Activated T-cell treated with anti-CD3 and anti-CD28 coated beads, Interleukin-2, amount 50 U/mL, for 24 hours (primary cell): ENCODE data around the gene ITGB8.
"Not testable (repeated sequence)": the region's sequence is repeated elsewhere in the genome, so short reads cannot be mapped to it uniquely, and the experiment has no call there.

ENCODE experiments used
- DNase-seq: peaks from one replicate; pipeline ENCODE4 v3.0.0-alpha.2; 2020
- H3K27ac Mint-ChIP-seq: 2 replicates; pipeline ENCODE4 v1.8.0; 2020; ENCODE audit warnings: mild to moderate bottlenecking, mixed read lengths
- H3K27me3 Mint-ChIP-seq: 2 replicates; pipeline ENCODE4 v1.8.0; 2020; ENCODE audit warnings: mixed read lengths
- H3K36me3 Mint-ChIP-seq: 2 replicates; pipeline ENCODE4 v1.8.0; 2020; ENCODE audit warnings: low read depth, mixed read lengths
- H3K4me1 Mint-ChIP-seq: 2 replicates; pipeline ENCODE4 v1.8.0; 2020; ENCODE audit warnings: low read depth, mixed read lengths
- H3K4me3 Mint-ChIP-seq: 2 replicates; pipeline ENCODE4 v1.8.0; 2020; ENCODE audit warnings: mild to moderate bottlenecking, moderate library complexity, mixed read lengths
- H3K9me3 Mint-ChIP-seq: 2 replicates; pipeline ENCODE4 v1.8.0; 2020; ENCODE audit warnings: mixed read lengths

Gene ITGB8

GRCh38 chr7:20359341-20359963, 28.8 kb downstream of the ITGB8 start:
- H3K4me1 Mint-ChIP-seq = no peaks in the 10 kb centered on the region
- DNase-seq = no peak
- no peak overlapping the region for H3K4me3 Mint-ChIP-seq
- H3K27ac Mint-ChIP-seq = no peak overlapping the region
- no peaks in the 10 kb centered on the region for H3K9me3 Mint-ChIP-seq
- peaks cover 2% of the 10 kb centered on the region for H3K27me3 Mint-ChIP-seq
- H3K36me3 Mint-ChIP-seq = no peaks in the 10 kb centered on the region

- Mint-ChIP-seq H3K27me3 (peaks cover 2% of the 10 kb centered on the region), H3K9me3 (no peaks in the 10 kb centered on the region), H3K4me1 (no peaks in the 10 kb centered on the region), H3K4me3 (no peak overlapping the region), H3K36me3 (no peaks in the 10 kb centered on the region), H3K27ac (no peak overlapping the region)
- no peak for DNase-seq
These were observed 32.0 kb downstream of the ITGB8 start for GRCh38 chr7:20362574-20363253.

- Mint-ChIP-seq H3K36me3 (no peaks in the 10 kb centered on the region), H3K4me1 (no peaks in the 10 kb centered on the region), H3K27ac (no peak overlapping the region), H3K9me3 (no peaks in the 10 kb centered on the region), H3K4me3 (no peak overlapping the region), H3K27me3 (peaks cover 2% of the 10 kb centered on the region)
- no peak for DNase-seq
These were observed 34.0 kb downstream of the ITGB8 start for GRCh38 chr7:20364571-20365196.

GRCh38 chr7:20365486-20365885, 34.8 kb downstream of the ITGB8 start:
- Mint-ChIP-seq H3K4me1 (no peaks in the 10 kb centered on the region), H3K27me3 (peaks cover 2% of the 10 kb centered on the region), H3K36me3 (no peaks in the 10 kb centered on the region), H3K27ac (no peak overlapping the region), H3K4me3 (no peak overlapping the region), H3K9me3 (no peaks in the 10 kb centered on the region)
- no peak for DNase-seq

GRCh38 chr7:20374399-20374798, 43.7 kb downstream of the ITGB8 start:
- Mint-ChIP-seq H3K4me1 (no peaks in the 10 kb centered on the region), H3K27ac (no peak overlapping the region), H3K36me3 (no peaks in the 10 kb centered on the region), H3K27me3 (no peaks in the 10 kb centered on the region), H3K4me3 (no peak overlapping the region), H3K9me3 (no peaks in the 10 kb centered on the region)
- DNase-seq = no peak

GRCh38 chr7:20376796-20377195, 46.1 kb downstream of the ITGB8 start:
- Mint-ChIP-seq H3K27me3 (no peaks in the 10 kb centered on the region), H3K36me3 (no peaks in the 10 kb centered on the region), H3K4me3 (no peak overlapping the region), H3K9me3 (no peaks in the 10 kb centered on the region), H3K27ac (no peak overlapping the region), H3K4me1 (no peaks in the 10 kb centered on the region)
- DNase-seq = no peak

GRCh38 chr7:20381406-20382034, 50.8 kb downstream of the ITGB8 start:
- Mint-ChIP-seq H3K27me3 (no peaks in the 10 kb centered on the region), H3K4me3 (no peak overlapping the region), H3K9me3 (no peaks in the 10 kb centered on the region), H3K27ac (no peak overlapping the region), H3K4me1 (no peaks in the 10 kb centered on the region), H3K36me3 (no peaks in the 10 kb centered on the region)
- no peak for DNase-seq

- no peaks in the 10 kb centered on the region for H3K27me3 Mint-ChIP-seq
- no peak overlapping the region for H3K27ac Mint-ChIP-seq
- no peaks in the 10 kb centered on the region for H3K9me3 Mint-ChIP-seq
- no peak overlapping the region for H3K4me3 Mint-ChIP-seq
- DNase-seq = no peak
- no peaks in the 10 kb centered on the region for H3K4me1 Mint-ChIP-seq
- no peaks in the 10 kb centered on the region for H3K36me3 Mint-ChIP-seq
These were observed 52.7 kb downstream of the ITGB8 start for GRCh38 chr7:20383351-20383750.

GRCh38 chr7:20385126-20385525, 54.4 kb downstream of the ITGB8 start:
- H3K9me3 Mint-ChIP-seq = no peaks in the 10 kb centered on the region
- H3K36me3 Mint-ChIP-seq = no peaks in the 10 kb centered on the region
- no peaks in the 10 kb centered on the region for H3K4me1 Mint-ChIP-seq
- no peaks in the 10 kb centered on the region for H3K27me3 Mint-ChIP-seq
- no peak overlapping the region for H3K4me3 Mint-ChIP-seq
- DNase-seq = no peak
- H3K27ac Mint-ChIP-seq = no peak overlapping the region

- H3K27me3 Mint-ChIP-seq = no peaks in the 10 kb centered on the region
- H3K4me1 Mint-ChIP-seq = no peaks in the 10 kb centered on the region
- no peak overlapping the region for H3K4me3 Mint-ChIP-seq
- no peak for DNase-seq
- no peak overlapping the region for H3K27ac Mint-ChIP-seq
- H3K9me3 Mint-ChIP-seq = no peaks in the 10 kb centered on the region
- no peaks in the 10 kb centered on the region for H3K36me3 Mint-ChIP-seq
These were observed 57.4 kb downstream of the ITGB8 start for GRCh38 chr7:20388084-20388483.

GRCh38 chr7:20389192-20389591, 58.5 kb downstream of the ITGB8 start:
- not testable (repeated sequence) for H3K9me3 Mint-ChIP-seq, H3K4me1 Mint-ChIP-seq, H3K27me3 Mint-ChIP-seq, H3K36me3 Mint-ChIP-seq, H3K4me3 Mint-ChIP-seq, DNase-seq, H3K27ac Mint-ChIP-seq

- no peaks in the 10 kb centered on the region for H3K4me1 Mint-ChIP-seq
- H3K36me3 Mint-ChIP-seq = no peaks in the 10 kb centered on the region
These were observed 62.4 kb downstream of the ITGB8 start for GRCh38 chr7:20393021-20393610.

GRCh38 chr7:20393616-20394015, 62.9 kb downstream of the ITGB8 start:
- Mint-ChIP-seq H3K36me3 (no peaks in the 10 kb centered on the region), H3K4me3 (no peak overlapping the region), H3K27ac (no peak overlapping the region), H3K4me1 (no peaks in the 10 kb centered on the region), H3K27me3 (no peaks in the 10 kb centered on the region), H3K9me3 (no peaks in the 10 kb centered on the region)
- DNase-seq = no peak

More at GRCh38 chr7:20393021-20393610, 62.4 kb downstream of the ITGB8 start:
- H3K27me3 Mint-ChIP-seq = no peaks in the 10 kb centered on the region
- no peak for DNase-seq
- H3K9me3 Mint-ChIP-seq = no peaks in the 10 kb centered on the region
- H3K27ac Mint-ChIP-seq = no peak overlapping the region
- no peak overlapping the region for H3K4me3 Mint-ChIP-seq

- H3K9me3 Mint-ChIP-seq = no peaks in the 10 kb centered on the region
These were observed 63.6 kb downstream of the ITGB8 start for GRCh38 chr7:20394284-20394683.

GRCh38 chr7:20395104-20395503, 64.4 kb downstream of the ITGB8 start:
- DNase-seq = no peak
- no peak overlapping the region for H3K27ac Mint-ChIP-seq
- no peaks in the 10 kb centered on the region for H3K9me3 Mint-ChIP-seq
- H3K36me3 Mint-ChIP-seq = no peaks in the 10 kb centered on the region
- no peaks in the 10 kb centered on the region for H3K27me3 Mint-ChIP-seq
- H3K4me3 Mint-ChIP-seq = no peak overlapping the region
- H3K4me1 Mint-ChIP-seq = no peaks in the 10 kb centered on the region

More at GRCh38 chr7:20394284-20394683, 63.6 kb downstream of the ITGB8 start:
- Mint-ChIP-seq H3K36me3 (no peaks in the 10 kb centered on the region), H3K27me3 (no peaks in the 10 kb centered on the region), H3K4me3 (no peak overlapping the region), H3K4me1 (no peaks in the 10 kb centered on the region), H3K27ac (no peak overlapping the region)
- DNase-seq = no peak
